Ammon's horn (tissue), 1 donor: ENCODE measurements around the gene LURAP1L.

Experiments used
- DNase-seq: peaks from one replicate; pipeline ENCODE4 v3.0.0-alpha.2; 2016; ENCODE audit warnings: low spot score

The LURAP1L gene

GRCh38 chr9:12813533-12813932, 38.7 kb downstream of the LURAP1L start:
- DNase-seq: no peak

- DNase-seq: peak; percentile 57
Measured at GRCh38 chr9:12813960-12814876, 39.4 kb downstream of the LURAP1L start.

GRCh38 chr9:12814877-12815237, 40.0 kb downstream of the LURAP1L start:
- DNase-seq: no peak

GRCh38 chr9:12815888-12816287, 41.1 kb downstream of the LURAP1L start:
- DNase-seq: no peak

- no peak for DNase-seq
Measured at GRCh38 chr9:12816656-12817101, 41.9 kb downstream of the LURAP1L start.

GRCh38 chr9:12817702-12818101, 42.9 kb downstream of the LURAP1L start:
- no peak for DNase-seq

- DNase-seq: no peak
Measured at GRCh38 chr9:12818431-12819000, 43.7 kb downstream of the LURAP1L start.

GRCh38 chr9:12819436-12820185, 44.8 kb downstream of the LURAP1L start:
- DNase-seq: no peak

- no peak for DNase-seq
Measured at GRCh38 chr9:12822111-12822510, 47.3 kb downstream of the LURAP1L start.

GRCh38 chr9:12826924-12827565, 52.2 kb downstream of the LURAP1L start:
- DNase-seq: no peak

GRCh38 chr9:12833701-12834100, 58.9 kb downstream of the LURAP1L start:
- DNase-seq: no peak

- no peak for DNase-seq
Measured at GRCh38 chr9:12838546-12838945, 63.7 kb downstream of the LURAP1L start.

GRCh38 chr9:12843735-12844134, 68.9 kb downstream of the LURAP1L start:
- no peak for DNase-seq

GRCh38 chr9:12846035-12846434, 71.2 kb downstream of the LURAP1L start:
- peak; percentile 22 for DNase-seq

- DNase-seq: no peak
Measured at GRCh38 chr9:12847561-12847960, 72.7 kb downstream of the LURAP1L start.

GRCh38 chr9:12849486-12850003, 74.7 kb downstream of the LURAP1L start:
- no peak for DNase-seq

GRCh38 chr9:12851341-12852090, 76.7 kb downstream of the LURAP1L start:
- DNase-seq: no peak

GRCh38 chr9:12853051-12853450, 78.2 kb downstream of the LURAP1L start:
- no peak for DNase-seq

GRCh38 chr9:12854221-12854620, 79.4 kb downstream of the LURAP1L start:
- no peak for DNase-seq

GRCh38 chr9:12855066-12855465, 80.2 kb downstream of the LURAP1L start:
- DNase-seq: no peak

- no peak for DNase-seq
Measured at GRCh38 chr9:12856603-12857002, 81.8 kb downstream of the LURAP1L start.
